Measurements from ENCODE around the gene REEP5. TPM values are rescaled to one million over a fixed set of nuclear protein-coding genes. Genes with fewer than 3 reads are reported as not detected.
"Not testable (repeated sequence)": the region's sequence is repeated elsewhere in the genome, so short reads cannot be mapped to it uniquely, and the experiment has no call there.

Gene REEP5
- total RNA-seq, 2 donors from 2014 or later, result 18.7 to 45.1 TPM

DNA sequence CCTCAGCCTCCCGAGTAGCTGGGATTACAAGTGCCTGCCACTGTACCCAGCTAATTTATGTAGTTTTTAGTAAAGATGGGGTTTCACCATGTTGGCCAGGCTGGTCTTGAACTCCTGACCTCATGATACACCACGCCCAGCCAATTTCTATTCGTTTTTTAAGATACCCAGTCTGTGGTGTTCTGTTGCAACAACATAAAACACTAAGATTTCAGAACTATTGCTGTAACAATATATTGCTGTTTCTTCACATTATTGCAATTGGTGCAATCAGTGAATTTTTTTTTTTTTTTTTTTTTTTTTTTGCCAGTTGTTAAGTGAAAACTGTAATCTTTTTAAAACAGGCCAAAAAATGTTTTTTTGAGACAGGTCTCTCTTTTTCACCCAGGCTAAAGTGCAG lies 51.1 kb downstream of the REEP5 start:
- H3K36me3 Mint-ChIP-seq, result peaks cover 0 to 31% of the 10 kb centered on the region in 2 donors
- no peaks in the 10 kb centered on the region for H3K9me3 Mint-ChIP-seq
- DNase-seq (ENCODE audit: low spot score in 2 of 2) (no peak), ATAC-seq (no peak)
- H3K27ac Mint-ChIP-seq, result peak overlapping the region in 1 of 2 donors; percentile 72

- H3K36me3 Mint-ChIP-seq, result peaks cover 0 to 31% of the 10 kb centered on the region in 2 donors
- ATAC-seq (peak; percentile 77 to 81), DNase-seq (ENCODE audit: low spot score in 2 of 2) (peak in 1 of 2 donors; percentile 27)
- no peaks in the 10 kb centered on the region for H3K9me3 Mint-ChIP-seq
- peak overlapping the region in 1 of 2 donors; percentile 85 for H3K27ac Mint-ChIP-seq
These were observed 52.1 kb downstream of the REEP5 start for GRCh38 chr5:112869948-112870347.

- no peak for ATAC-seq
- H3K27ac Mint-ChIP-seq, result peak overlapping the region; percentile 16 to 80
- H3K9me3 Mint-ChIP-seq, result no peaks in the 10 kb centered on the region
- H3K36me3 Mint-ChIP-seq, result peaks cover 8 to 39% of the 10 kb centered on the region in 2 donors
- DNase-seq (ENCODE audit: low spot score in 2 of 2), result no peak
These were observed 54.6 kb downstream of the REEP5 start for GRCh38 chr5:112867411-112867810.

DNA sequence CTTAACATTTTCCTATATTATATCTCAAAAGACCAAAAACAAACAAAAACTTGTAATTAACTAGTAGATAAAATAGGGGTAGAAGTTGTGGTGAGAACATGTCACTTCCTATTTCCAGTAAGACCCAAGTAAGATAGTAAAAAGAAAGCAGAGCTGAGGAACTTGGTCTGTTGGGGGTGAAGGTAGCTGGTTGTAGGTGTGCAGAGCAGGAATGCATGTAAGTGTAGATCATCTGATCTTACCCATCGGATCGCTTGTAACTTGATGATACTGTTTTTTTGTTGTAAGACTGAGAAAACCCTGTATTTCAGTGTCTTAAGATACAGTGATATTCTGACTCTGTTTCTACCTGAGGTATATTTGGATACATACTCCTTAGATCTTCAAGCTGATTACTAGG lies 55.3 kb downstream of the REEP5 start:
- Mint-ChIP-seq H3K27ac (peak overlapping the region; percentile 16 to 94), H3K36me3 (peaks cover 12 to 44% of the 10 kb centered on the region in 2 donors), H3K9me3 (no peaks in the 10 kb centered on the region)
- ATAC-seq (peak in 1 of 2 donors; percentile 71), DNase-seq (ENCODE audit: low spot score in 2 of 2) (no peak)

- H3K36me3 Mint-ChIP-seq, result peaks cover 25 to 48% of the 10 kb centered on the region in 2 donors
- H3K27ac Mint-ChIP-seq, result no peak overlapping the region
- ATAC-seq, result no peak
- H3K9me3 Mint-ChIP-seq, result no peaks in the 10 kb centered on the region
- DNase-seq (ENCODE audit: low spot score in 2 of 2), result no peak
These were observed 56.9 kb downstream of the REEP5 start for GRCh38 chr5:112865128-112865527.

DNA sequence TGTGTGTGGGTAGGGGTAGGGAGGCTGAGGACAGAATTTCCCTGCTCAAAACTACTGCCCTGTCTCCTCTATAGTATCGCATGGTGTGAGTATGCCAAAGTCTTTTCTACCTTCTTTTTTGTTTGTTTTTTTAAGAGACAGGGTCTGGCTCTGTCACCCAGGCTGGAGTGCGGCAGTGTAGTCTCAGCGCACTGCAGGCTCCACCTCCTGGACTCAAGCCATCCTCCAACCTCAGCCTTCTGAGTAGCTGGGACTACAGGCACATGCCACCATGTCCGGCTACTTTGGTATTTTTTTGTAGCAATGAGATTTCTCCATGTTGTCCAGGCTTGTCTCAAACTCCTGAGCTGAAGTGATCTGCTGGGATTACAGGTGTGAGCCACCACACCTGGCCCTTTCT lies 58.5 kb downstream of the REEP5 start:
- peaks cover 0 to 2% of the 10 kb centered on the region in 2 donors for H3K9me3 Mint-ChIP-seq
- no peak for ATAC-seq
- peaks cover 25 to 41% of the 10 kb centered on the region in 2 donors for H3K36me3 Mint-ChIP-seq
- DNase-seq (ENCODE audit: low spot score in 2 of 2), result no peak
- H3K27ac Mint-ChIP-seq, result peak overlapping the region; percentile 44 to 79

DNA sequence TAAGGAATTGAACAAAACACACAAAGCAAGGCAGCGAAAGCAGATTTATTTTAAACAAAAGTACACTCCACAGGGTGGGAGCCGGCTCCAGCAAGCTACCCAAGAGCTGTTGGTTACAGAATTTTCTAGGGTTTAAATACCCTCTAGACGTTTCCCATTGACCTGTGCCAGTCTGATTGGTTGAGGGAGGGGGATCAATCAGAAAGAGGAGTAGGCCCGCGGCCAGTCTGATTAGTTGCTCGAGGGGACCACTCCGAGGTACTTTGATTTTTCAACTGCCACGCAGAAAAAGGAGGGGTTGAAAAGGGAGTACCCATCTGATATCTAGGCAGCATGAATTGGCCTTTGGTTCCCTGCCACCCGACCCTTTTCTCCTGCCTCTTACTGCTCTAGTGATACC lies 59.9 kb downstream of the REEP5 start:
- DNase-seq (ENCODE audit: low spot score in 2 of 2) (no peak), ATAC-seq (no peak)
- Mint-ChIP-seq H3K27ac (peak overlapping the region; percentile 96 to 99), H3K9me3 (peaks cover 0 to 2% of the 10 kb centered on the region in 2 donors), H3K36me3 (peaks cover 25 to 29% of the 10 kb centered on the region in 2 donors)

DNA sequence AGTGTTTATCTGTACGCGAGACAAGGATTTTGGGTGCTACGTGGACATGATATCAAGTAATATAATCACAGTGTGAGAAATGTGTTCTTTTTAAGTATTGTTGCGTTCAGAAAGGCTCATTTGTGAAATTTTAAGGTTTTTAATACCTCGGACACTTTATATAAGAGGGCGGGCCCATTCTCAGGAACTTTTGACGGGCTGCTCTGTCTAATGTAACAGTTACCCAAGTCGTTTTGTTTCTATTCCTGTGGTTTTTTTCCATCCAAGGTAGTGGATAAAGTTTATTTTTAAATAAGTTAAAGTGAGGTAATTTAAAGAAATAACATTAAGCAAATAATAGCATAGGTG lies 60.4 kb downstream of the REEP5 start:
- Mint-ChIP-seq H3K36me3 (peaks cover 25 to 28% of the 10 kb centered on the region in 2 donors), H3K27ac (peak overlapping the region; percentile 96 to 99), H3K9me3 (peaks cover 0 to 2% of the 10 kb centered on the region in 2 donors)
- DNase-seq (ENCODE audit: low spot score in 2 of 2), result no peak
- ATAC-seq, result no peak

DNA sequence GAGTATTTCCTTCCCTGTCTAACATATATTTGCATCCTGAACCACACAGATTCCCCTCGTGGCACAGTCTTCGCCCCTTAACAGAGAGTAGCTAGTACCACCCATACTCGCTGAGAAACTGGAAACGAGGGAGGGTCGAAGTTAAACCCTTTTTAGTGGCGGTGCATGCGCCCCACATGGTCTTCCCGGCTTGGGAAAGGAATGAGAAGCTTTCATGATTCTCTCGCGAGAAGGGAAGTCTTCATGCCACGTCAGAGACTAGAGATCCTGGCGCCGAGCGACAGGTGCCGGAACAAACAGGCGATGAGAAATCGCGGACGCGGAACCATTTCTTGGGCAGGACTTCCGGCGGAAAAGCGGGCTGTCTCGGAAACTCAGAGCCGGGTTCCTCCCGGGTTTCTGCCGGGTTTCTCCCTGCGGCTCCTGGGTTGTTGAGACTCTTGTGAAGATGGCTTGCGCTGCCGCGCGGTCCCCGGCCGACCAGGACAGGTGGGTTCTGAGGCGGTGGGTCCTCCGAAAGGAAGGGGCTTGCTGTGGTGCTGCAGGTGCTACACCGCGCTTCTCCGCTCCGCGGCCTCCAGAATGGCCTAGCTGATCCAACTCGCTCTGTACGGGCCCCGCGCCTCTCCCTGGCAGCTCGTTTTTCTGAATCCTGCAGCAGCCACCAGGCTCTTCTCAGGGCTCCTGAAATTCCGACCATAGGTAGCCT lies 60.9 kb downstream of the REEP5 start, which contains the start of gene SRP19:
TSS of gene SRP19 (plus strand) at position 359 of the 709 bp plus-strand sequence. CDS start at position 449, 90 bp downstream.
- peak within 1 kb of the TSS; percentile 96 to 99 for H3K27ac Mint-ChIP-seq
- ATAC-seq (peak; percentile 96 to 97), DNase-seq (ENCODE audit: low spot score in 2 of 2) (peak; percentile 87 to 93)
- H3K9me3 Mint-ChIP-seq, result peaks cover 0 to 2% of the 10 kb centered on the region in 2 donors
- peaks cover 25 to 28% of the 10 kb centered on the region in 2 donors for H3K36me3 Mint-ChIP-seq

- not testable (repeated sequence) for DNase-seq (ENCODE audit: low spot score in 2 of 2); H3K9me3 Mint-ChIP-seq; ATAC-seq
- peaks cover 25 to 28% of the 10 kb centered on the region in 2 donors for H3K36me3 Mint-ChIP-seq
- H3K27ac Mint-ChIP-seq, result peak overlapping the region; percentile 96 to 99
These were observed 61.5 kb downstream of the REEP5 start for GRCh38 chr5:112860571-112860928.

DNA sequence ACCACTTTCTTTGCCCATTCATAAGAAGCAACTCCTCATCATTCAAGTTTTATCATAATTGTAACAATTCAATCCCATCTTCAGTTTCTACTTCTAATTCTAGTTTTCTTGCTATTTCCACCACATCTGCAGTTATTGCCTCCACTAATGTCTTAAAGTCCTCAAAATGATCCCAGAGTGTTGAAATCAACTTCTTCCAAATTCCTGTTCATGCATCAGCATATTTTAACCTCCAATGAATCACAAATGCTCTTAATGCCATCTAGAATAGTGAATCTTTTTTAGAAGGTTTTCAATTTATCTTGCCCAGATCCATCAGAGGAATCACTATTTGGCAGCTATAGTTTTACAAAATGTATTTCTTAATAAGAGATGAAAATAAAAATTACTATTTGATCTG lies 64.2 kb downstream of the REEP5 start:
- no peak for DNase-seq (ENCODE audit: low spot score in 2 of 2)
- H3K36me3 Mint-ChIP-seq, result peaks cover 27 to 30% of the 10 kb centered on the region in 2 donors
- no peak overlapping the region for H3K27ac Mint-ChIP-seq
- H3K9me3 Mint-ChIP-seq, result peaks cover 6 to 9% of the 10 kb centered on the region in 2 donors
- ATAC-seq, result no peak

DNA sequence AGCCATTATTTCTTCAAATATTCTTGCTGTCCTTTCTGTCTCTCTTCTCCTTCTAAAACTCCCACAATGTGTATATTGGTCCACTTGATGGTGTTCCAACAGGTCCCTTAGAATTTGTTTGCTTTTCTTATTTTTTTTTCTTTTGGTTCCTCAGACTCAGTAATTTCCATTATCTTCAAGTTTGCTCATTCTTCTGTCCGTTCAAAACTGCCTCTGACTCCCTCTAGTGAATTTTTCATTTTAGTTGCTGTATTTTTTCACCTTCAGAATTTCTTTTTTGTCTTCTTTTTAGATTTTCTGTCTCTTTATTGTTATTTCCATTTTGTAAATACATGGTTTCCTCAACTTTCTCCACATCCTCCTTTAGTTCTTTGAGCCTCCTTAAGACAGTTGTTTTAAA lies 67.4 kb downstream of the REEP5 start:
- DNase-seq (ENCODE audit: low spot score in 2 of 2), result no peak
- peaks cover 9 to 10% of the 10 kb centered on the region in 2 donors for H3K36me3 Mint-ChIP-seq
- peaks cover 6 to 9% of the 10 kb centered on the region in 2 donors for H3K9me3 Mint-ChIP-seq
- no peak for ATAC-seq
- no peak overlapping the region for H3K27ac Mint-ChIP-seq

DNA sequence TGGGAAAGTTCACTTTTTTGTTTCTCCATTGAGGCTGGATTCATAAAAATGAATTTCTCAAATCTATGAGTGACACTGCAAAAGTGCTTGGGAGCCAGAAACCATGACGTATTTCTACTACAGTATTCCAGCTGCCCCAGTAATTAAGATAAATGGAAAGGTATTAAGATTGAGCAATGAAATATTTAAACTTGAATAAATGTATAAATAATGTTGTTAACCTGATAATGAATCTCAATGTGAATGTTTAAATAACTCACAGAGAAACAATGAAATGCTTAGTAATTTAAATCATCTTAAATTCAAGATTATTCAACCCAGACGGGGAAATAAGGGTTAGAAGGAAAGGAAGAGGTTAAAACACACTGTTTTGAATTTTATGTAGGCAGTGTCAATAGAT lies 72.1 kb downstream of the REEP5 start:
- Mint-ChIP-seq H3K36me3 (peaks cover 3 to 5% of the 10 kb centered on the region in 2 donors), H3K9me3 (peaks cover 3% of the 10 kb centered on the region in 2 donors)

DNA sequence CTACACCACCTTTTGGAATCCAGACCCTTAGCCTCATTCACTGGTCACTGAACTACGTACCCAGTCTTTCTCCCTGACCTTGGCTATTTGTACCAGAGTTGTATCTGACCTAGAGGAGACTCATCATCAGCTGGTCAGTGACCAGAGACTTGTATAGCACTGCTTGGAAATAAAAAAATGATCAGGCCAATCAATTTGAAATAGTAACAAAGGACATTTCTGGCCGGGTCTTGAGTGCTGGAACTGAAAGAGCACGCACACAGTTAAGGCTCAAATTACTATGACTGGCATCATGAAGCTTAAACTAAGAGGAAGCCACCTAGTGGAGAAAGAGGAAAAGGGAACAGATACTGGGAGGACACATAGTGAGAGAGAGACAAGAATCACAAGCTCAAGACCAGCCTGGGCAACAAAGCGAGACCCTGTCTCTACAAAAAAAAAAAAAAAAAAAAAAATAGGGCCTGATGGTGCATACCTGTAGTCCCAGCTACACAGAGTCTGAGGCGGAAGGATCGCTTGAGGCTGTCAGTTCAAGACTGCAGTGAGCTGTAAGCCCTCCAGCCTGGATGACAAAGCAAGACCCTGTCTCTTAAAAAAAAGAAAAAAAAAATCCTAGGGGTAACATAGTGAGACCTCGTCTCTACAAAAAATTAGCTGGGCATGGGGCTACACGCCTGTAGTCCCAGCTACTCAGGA lies 73.8 kb downstream of the REEP5 start:
- H3K9me3 Mint-ChIP-seq, result no peaks in the 10 kb centered on the region
- peak overlapping the region in 1 of 2 donors; percentile 40 for H3K27ac Mint-ChIP-seq
- ATAC-seq (peak; percentile 90 to 96), DNase-seq (ENCODE audit: low spot score in 2 of 2) (no peak)
- no peaks in the 10 kb centered on the region for H3K36me3 Mint-ChIP-seq

More for the DNA sequence above, 72.1 kb downstream of the REEP5 start:
- DNase-seq (ENCODE audit: low spot score in 2 of 2) (no peak), ATAC-seq (no peak)
- H3K27ac Mint-ChIP-seq, result no peak overlapping the region

DNA sequence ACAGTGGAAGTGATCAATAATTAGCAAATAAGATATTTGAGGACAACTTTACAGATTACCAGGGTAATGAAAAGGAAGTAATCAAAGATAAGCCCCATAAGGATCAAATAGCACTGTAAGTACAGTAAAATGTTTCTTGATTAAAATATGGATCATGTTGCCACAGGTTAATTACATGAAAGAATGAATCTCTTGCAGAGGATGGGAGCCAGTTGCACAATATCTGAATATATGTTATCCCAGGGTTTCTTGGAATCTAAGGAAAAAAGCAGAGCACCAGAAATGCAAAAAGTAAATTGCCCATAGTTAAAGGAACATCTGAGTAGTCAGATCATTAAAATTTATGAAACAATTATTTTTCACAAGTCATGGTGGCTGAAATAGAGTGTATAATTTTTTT lies 74.7 kb downstream of the REEP5 start:
- no peaks in the 10 kb centered on the region for H3K9me3 Mint-ChIP-seq
- no peak overlapping the region for H3K27ac Mint-ChIP-seq
- H3K36me3 Mint-ChIP-seq, result no peaks in the 10 kb centered on the region
- DNase-seq (ENCODE audit: low spot score in 2 of 2) (no peak), ATAC-seq (no peak)

DNA sequence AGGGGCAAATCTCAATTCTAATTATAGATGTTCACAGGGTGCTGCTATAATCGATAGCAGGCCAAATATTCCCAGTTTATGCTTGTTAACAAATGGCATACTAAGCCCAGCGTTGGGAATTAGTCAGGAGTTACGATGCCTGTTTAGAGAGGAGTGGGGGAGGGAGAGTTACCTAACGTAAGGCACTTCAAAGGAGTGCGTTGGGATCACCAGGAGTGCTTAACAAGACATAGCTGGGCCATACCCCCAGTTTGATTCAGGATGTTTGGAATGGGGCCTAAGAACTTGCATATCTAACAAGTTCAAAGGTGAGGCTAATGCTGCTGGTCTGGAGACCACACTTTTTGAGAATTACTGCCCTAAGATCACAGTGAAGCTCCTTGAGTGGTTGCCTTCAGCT lies 75.5 kb downstream of the REEP5 start:
- Mint-ChIP-seq H3K27ac (no peak overlapping the region), H3K9me3 (no peaks in the 10 kb centered on the region), H3K36me3 (no peaks in the 10 kb centered on the region)
- DNase-seq (ENCODE audit: low spot score in 2 of 2), result no peak
- no peak for ATAC-seq

- Mint-ChIP-seq H3K9me3 (no peaks in the 10 kb centered on the region), H3K36me3 (no peaks in the 10 kb centered on the region), H3K27ac (no peak overlapping the region)
- ATAC-seq (no peak), DNase-seq (ENCODE audit: low spot score in 2 of 2) (no peak)
These were observed 77.5 kb downstream of the REEP5 start for GRCh38 chr5:112844489-112844888.
